K562 (cell line): ENCODE data around the gene SFMBT2. TPM values are rescaled to one million over a fixed set of nuclear protein-coding genes. Genes with fewer than 3 reads are reported as not detected.

ENCODE experiments used
- BMI1 ChIP-seq: fragments of 150-350 bp; IDR thresholded peaks from 2 replicates; pipeline ENCODE4 v1.6.1; 2014; ENCODE audit warnings: low read length
- MEIS2 ChIP-seq: fragments of 450-650 bp; IDR thresholded peaks from 2 replicates; pipeline ENCODE4 v1.6.1; 2014; ENCODE audit warnings: mild to moderate bottlenecking; ENCODE audit not compliant: partially characterized antibody
- MYBL2 ChIP-seq, 2 experiments: fragments of 450-650 bp in 1 of 2; sonication (generic) in 1 of 2; formaldehyde crosslinking in 1 of 2; IDR thresholded peaks; 2 replicates each; pipeline versions ENCODE4 v1.6.1 to v1.8.1; 2017 to 2022; ENCODE audit warnings: borderline replicate concordance in 1 of 2, inconsistent platforms in 1 of 2, low read depth in 1 of 2, mild to moderate bottlenecking in 1 of 2, missing genetic modification reagents in 1 of 2, moderate library complexity in 1 of 2
- PRMT5 ChIP-seq: sonication (generic); formaldehyde crosslinking; IDR thresholded peaks from 2 replicates; pipeline ENCODE4 v1.5.0; 2020; ENCODE audit warnings: missing genetic modification reagents
- SAP30 ChIP-seq: fragments of 200-600 bp; sonication (generic); IDR thresholded peaks from 2 replicates; pipeline ENCODE4 v1.6.1; 2012; ENCODE audit warnings: borderline replicate concordance, low read depth, mild to moderate bottlenecking, moderate library complexity, low read length, control low read depth, inconsistent platforms; ENCODE audit not compliant: insufficient read depth, poor library complexity, severe bottlenecking
- SRSF3 ChIP-seq: fragments of 200-400 bp; formaldehyde crosslinking; IDR thresholded peaks from 2 replicates; pipeline ENCODE4 v1.6.1; 2016; ENCODE audit warnings: mild to moderate bottlenecking, low read length, moderate library complexity; ENCODE audit not compliant: insufficient read depth
- STAG1 ChIP-seq: sonication (generic); formaldehyde crosslinking; IDR thresholded peaks from 2 replicates; pipeline ENCODE4 v1.5.0; 2020; ENCODE audit warnings: missing genetic modification reagents, borderline replicate concordance
- ZNF445 ChIP-seq: fragments of 250-450 bp; sonication (Bioruptor Pico); IDR thresholded peaks from 2 replicates; pipeline ENCODE4 v1.4.0; 2020; ENCODE audit warnings: low read depth, mild to moderate bottlenecking, moderate library complexity
- ZNF77 ChIP-seq: fragments of 250-450 bp; sonication (Bioruptor Pico); IDR thresholded peaks from 2 replicates; pipeline ENCODE4 v1.5.0; 2020
- polyA plus RNA-seq, 8 experiments: library from polyadenylated mRNA; depleted of rRNA in 4 of 8; stranded (reverse) in 5 of 8; unstranded in 3 of 8; fragments of >200 nt; fragmentation: Nextera tagmentation in 2 of 8; fragmentation: Illumina TruSeq in 1 of 8; extraction: Ambion mirVana in 2 of 8; extraction: Trizol in 1 of 8; gene quantifications; 2 replicates each; pipeline versions ENCODE4 v1.2.1 to v1.2.3, GENCODE V29; 2011 to 2014; ENCODE audit warnings: inconsistent platforms in 1 of 8, missing spikeins in 1 of 8
- total RNA-seq, 7 experiments: library from RNA; depleted of rRNA in 6 of 7; stranded (reverse); fragments of >200 nt in 6 of 7; fragmentation: Illumina TruSeq in 2 of 7; extraction: Trizol in 2 of 7; gene quantifications; 2 replicates each; pipeline versions ENCODE4 v1.2.1 to v1.2.3, GENCODE V29; 2011 to 2021; ENCODE audit warnings: low replicate concordance in 1 of 7
- TF ChIP-seq, protein P1 (sequence below): sonication (generic); formaldehyde crosslinking; IDR thresholded peaks from 2 replicates; pipeline ENCODE4 v1.8.0; 2022; ENCODE audit warnings: mild to moderate bottlenecking, missing genetic modification reagents
- TF ChIP-seq, protein P2 (sequence below): sonication (generic); formaldehyde crosslinking; IDR thresholded peaks from 2 replicates; pipeline ENCODE4 v1.8.0; 2022; ENCODE audit warnings: mild to moderate bottlenecking, low read depth, missing genetic modification reagents
- TF ChIP-seq, protein P3 (sequence below): fragments of 450-650 bp; IDR thresholded peaks from 2 replicates; pipeline ENCODE4 v1.6.1; 2018; ENCODE audit not compliant: partially characterized antibody

The SFMBT2 gene
- total and polyA plus RNA-seq, 9 of the 15 experiments (the other 6 are each of a cell fraction or from before 2014, with no cell fraction given): 1.2 to 13.6 (median 7.6) TPM

DNA sequence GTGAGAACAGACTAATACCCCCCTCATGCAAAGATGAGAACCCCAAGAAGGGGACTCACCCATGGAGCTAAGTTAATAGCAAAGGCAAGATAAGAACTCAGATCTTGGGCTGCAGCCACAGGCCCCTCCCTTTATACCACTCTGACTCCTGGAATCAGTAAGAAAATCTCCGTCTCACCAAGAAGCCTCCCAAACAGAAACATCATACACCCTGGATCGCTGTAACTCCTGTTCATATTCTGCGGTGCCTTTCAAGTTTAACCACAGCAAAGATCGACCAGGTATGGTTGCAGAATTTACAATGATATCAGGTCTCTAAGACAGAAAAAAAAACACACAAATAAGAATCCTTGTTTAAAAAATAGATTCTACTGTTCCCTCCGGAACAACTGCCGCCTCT is 47.1 kb downstream of the SFMBT2 start (continued):
- TF ChIP-seq, protein P1, sequence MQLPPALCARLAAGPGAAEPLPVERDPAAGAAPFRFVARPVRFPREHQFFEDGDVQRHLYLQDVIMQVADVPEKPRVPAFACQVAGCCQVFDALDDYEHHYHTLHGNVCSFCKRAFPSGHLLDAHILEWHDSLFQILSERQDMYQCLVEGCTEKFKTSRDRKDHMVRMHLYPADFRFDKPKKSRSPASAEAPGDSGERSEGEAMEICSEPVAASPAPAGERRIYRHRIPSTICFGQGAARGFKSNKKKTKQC (CRISPR knock-in tag): no peak
- TF ChIP-seq, protein P2, sequence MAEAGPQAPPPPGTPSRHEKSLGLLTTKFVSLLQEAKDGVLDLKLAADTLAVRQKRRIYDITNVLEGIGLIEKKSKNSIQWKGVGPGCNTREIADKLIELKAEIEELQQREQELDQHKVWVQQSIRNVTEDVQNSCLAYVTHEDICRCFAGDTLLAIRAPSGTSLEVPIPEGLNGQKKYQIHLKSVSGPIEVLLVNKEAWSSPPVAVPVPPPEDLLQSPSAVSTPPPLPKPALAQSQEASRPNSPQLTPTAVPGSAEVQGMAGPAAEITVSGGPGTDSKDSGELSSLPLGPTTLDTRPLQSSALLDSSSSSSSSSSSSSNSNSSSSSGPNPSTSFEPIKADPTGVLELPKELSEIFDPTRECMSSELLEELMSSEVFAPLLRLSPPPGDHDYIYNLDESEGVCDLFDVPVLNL (CRISPR knock-in tag): no peak
- TF ChIP-seq ZNF77 (no peak), PRMT5 (CRISPR knock-in tag) (no peak), STAG1 (CRISPR knock-in tag) (no peak), SRSF3 (no peak), MYBL2 (IDR thresholded peaks at IDR 0.05; ENCODE audit: low read depth) (no peak), MYBL2 (CRISPR knock-in tag; IDR thresholded peaks at IDR 0.05; ENCODE audit: borderline replicate concordance) (no peak), ZNF445 (no peak), MEIS2 (no peak), BMI1 (no peak), SAP30 (no peak)
- TF ChIP-seq, protein P3, sequence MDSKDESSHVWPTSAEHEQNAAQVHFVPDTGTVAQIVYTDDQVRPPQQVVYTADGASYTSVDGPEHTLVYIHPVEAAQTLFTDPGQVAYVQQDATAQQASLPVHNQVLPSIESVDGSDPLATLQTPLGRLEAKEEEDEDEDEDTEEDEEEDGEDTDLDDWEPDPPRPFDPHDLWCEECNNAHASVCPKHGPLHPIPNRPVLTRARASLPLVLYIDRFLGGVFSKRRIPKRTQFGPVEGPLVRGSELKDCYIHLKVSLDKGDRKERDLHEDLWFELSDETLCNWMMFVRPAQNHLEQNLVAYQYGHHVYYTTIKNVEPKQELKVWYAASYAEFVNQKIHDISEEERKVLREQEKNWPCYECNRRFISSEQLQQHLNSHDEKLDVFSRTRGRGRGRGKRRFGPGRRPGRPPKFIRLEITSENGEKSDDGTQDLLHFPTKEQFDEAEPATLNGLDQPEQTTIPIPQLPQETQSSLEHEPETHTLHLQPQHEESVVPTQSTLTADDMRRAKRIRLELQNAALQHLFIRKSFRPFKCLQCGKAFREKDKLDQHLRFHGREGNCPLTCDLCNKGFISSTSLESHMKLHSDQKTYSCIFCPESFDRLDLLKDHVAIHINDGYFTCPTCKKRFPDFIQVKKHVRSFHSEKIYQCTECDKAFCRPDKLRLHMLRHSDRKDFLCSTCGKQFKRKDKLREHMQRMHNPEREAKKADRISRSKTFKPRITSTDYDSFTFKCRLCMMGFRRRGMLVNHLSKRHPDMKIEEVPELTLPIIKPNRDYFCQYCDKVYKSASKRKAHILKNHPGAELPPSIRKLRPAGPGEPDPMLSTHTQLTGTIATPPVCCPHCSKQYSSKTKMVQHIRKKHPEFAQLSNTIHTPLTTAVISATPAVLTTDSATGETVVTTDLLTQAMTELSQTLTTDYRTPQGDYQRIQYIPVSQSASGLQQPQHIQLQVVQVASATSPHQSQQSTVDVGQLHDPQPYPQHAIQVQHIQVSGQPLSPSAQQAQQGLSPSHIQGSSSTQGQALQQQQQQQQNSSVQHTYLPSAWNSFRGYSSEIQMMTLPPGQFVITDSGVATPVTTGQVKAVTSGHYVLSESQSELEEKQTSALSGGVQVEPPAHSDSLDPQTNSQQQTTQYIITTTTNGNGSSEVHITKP: no peak
- TF ChIP-seq, all 486 proteins: peak for 0
